PFSK-1 (cell line): ENCODE results near the gene CACNA1H.

Experiments used
- POLR2AphosphoS5 ChIP-seq: IDR thresholded peaks from 2 replicates; pipeline ENCODE4 v1.6.1; 2012; ENCODE audit warnings: low read depth, mild to moderate bottlenecking, control low read depth, low read length, moderate library complexity
- SIN3A ChIP-seq: IDR thresholded peaks from 2 replicates; pipeline ENCODE4 v1.6.1; 2012; ENCODE audit warnings: mild to moderate bottlenecking, low read length, moderate library complexity, borderline replicate concordance; ENCODE audit not compliant: insufficient read depth
- TF ChIP-seq, protein P1 (sequence below), 2 experiments: IDR thresholded peaks; 2 replicates each; pipeline versions ENCODE4 v1.6.1 to v1.8.0; 2011 to 2012; ENCODE audit warnings: low read depth in 2 of 2, low read length in 2 of 2, control low read depth in 1 of 2, inconsistent platforms in 1 of 2, mild to moderate bottlenecking in 1 of 2, moderate library complexity in 1 of 2; ENCODE audit not compliant: insufficient read depth in 1 of 2

DNA sequence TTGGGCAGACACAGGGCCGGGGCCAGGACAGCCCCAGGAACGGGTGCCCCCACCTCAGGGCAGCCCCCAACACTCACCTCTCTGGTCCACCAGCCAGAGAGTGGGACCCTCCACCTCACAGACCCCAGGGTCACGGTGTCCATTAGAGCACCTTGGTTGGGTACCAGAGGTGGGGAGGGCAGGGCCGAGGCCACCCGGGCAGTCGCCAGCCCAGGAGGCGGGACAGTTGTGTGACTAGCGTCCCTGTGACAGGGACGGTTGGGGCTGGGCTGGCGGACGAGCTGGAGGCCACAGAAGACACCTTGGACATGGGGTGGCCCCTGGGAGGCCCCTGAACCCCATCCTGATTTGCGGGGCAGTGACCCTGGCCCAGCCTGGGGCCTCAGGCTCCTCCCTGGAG, 45.2 kb upstream of the CACNA1H start:
- TF ChIP-seq POLR2AphosphoS5 (no peak), SIN3A (no peak)
- TF ChIP-seq, protein P1, sequence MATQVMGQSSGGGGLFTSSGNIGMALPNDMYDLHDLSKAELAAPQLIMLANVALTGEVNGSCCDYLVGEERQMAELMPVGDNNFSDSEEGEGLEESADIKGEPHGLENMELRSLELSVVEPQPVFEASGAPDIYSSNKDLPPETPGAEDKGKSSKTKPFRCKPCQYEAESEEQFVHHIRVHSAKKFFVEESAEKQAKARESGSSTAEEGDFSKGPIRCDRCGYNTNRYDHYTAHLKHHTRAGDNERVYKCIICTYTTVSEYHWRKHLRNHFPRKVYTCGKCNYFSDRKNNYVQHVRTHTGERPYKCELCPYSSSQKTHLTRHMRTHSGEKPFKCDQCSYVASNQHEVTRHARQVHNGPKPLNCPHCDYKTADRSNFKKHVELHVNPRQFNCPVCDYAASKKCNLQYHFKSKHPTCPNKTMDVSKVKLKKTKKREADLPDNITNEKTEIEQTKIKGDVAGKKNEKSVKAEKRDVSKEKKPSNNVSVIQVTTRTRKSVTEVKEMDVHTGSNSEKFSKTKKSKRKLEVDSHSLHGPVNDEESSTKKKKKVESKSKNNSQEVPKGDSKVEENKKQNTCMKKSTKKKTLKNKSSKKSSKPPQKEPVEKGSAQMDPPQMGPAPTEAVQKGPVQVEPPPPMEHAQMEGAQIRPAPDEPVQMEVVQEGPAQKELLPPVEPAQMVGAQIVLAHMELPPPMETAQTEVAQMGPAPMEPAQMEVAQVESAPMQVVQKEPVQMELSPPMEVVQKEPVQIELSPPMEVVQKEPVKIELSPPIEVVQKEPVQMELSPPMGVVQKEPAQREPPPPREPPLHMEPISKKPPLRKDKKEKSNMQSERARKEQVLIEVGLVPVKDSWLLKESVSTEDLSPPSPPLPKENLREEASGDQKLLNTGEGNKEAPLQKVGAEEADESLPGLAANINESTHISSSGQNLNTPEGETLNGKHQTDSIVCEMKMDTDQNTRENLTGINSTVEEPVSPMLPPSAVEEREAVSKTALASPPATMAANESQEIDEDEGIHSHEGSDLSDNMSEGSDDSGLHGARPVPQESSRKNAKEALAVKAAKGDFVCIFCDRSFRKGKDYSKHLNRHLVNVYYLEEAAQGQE (IDR thresholded peaks at IDR 0.05; ENCODE audit: insufficient read depth in 1 of 2, low read depth in 2 of 2, low read length in 2 of 2) = no peak
